Measurements from ENCODE around the gene LGALS9.
"Not testable (repeated sequence)": the region's sequence is repeated elsewhere in the genome, so short reads cannot be mapped to it uniquely, and the experiment has no call there.

LGALS9 gene

GRCh38 chr17:27647765-27648164, 16.8 kb downstream of the LGALS9 start:
- Histone ChIP-seq H4K8ac (ENCODE audit: low read depth, low read length) (no peak overlapping the region), H3K4me3 (ENCODE audit: low read length in 2 of 2) (no peak overlapping the region), H2BK12ac (ENCODE audit: low read length) (no peak overlapping the region), H2BK15ac (ENCODE audit: low read length) (no peak overlapping the region), H3K14ac (ENCODE audit: low read length) (no peak overlapping the region), H3K4me2 (ENCODE audit: insufficient read depth, low read length, poor library complexity, severe bottlenecking) (no peak overlapping the region), H3K23ac (ENCODE audit: low read depth, low read length, poor library complexity) (no peak overlapping the region), H3K27ac (replicated peaks; ENCODE audit: low read length) (no peak overlapping the region), H3K9ac (ENCODE audit: low read depth, low read length, poor library complexity) (no peak overlapping the region), H3K36me3 (replicated peaks in 1 of 2; ENCODE audit: control insufficient read depth in 2 of 2, insufficient read depth in 2 of 2, low read length in 2 of 2) (no peaks in the 10 kb centered on the region), H2BK120ac (ENCODE audit: low read depth, low read length) (no peak overlapping the region), H2AK5ac (ENCODE audit: low read depth, low read length) (no peak overlapping the region), H2AFZ (ENCODE audit: low read length) (no peak overlapping the region), H3K79me1 (ENCODE audit: low read depth, low read length) (no peaks in the 10 kb centered on the region), H3K4me1 (ENCODE audit: control insufficient read depth in 2 of 2, insufficient read depth in 1 of 2, low read depth in 1 of 2, low read length in 2 of 2) (peaks cover 0 to 4% of the 10 kb centered on the region in 2 donors), H2BK5ac (ENCODE audit: low read length) (no peak overlapping the region), H3K18ac (ENCODE audit: low read length) (no peak overlapping the region), H4K91ac (ENCODE audit: low read depth, low read length, poor library complexity) (no peak overlapping the region), H3K27me3 (ENCODE audit: control insufficient read depth in 3 of 3, insufficient read depth in 3 of 3, low read depth in 1 of 3, low read length in 3 of 3) (no peaks in the 10 kb centered on the region), H3K9me3 (replicated peaks in 1 of 2; ENCODE audit: control insufficient read depth in 2 of 2, insufficient read depth in 1 of 2, low read depth in 1 of 2, low read length in 2 of 2) (no peaks in the 10 kb centered on the region), H3K4ac (ENCODE audit: low read length) (no peak overlapping the region)
- DNase-seq (ENCODE audit: low spot score): no peak
- no CpG with 5 or more reads among the region's 9 CpGs for WGBS, 2 donors (ENCODE audit: extremely low coverage in 2 of 2, insufficient read length in 2 of 2, insufficient replicate concordance in 1 of 2)

GRCh38 chr17:27649111-27649571, 18.2 kb downstream of the LGALS9 start:
- not testable (repeated sequence) for H3K4me3 ChIP-seq (ENCODE audit: low read length in 2 of 2); DNase-seq (ENCODE audit: low spot score); H3K23ac ChIP-seq (ENCODE audit: low read depth, low read length, poor library complexity); H2BK12ac ChIP-seq (ENCODE audit: low read length); H3K9me3 ChIP-seq (replicated peaks in 1 of 2; ENCODE audit: control insufficient read depth in 2 of 2, insufficient read depth in 1 of 2, low read depth in 1 of 2, low read length in 2 of 2); H3K4ac ChIP-seq (ENCODE audit: low read length); H3K36me3 ChIP-seq (replicated peaks in 1 of 2; ENCODE audit: control insufficient read depth in 2 of 2, insufficient read depth in 2 of 2, low read length in 2 of 2); H3K4me1 ChIP-seq (ENCODE audit: control insufficient read depth in 2 of 2, insufficient read depth in 1 of 2, low read depth in 1 of 2, low read length in 2 of 2); H2BK5ac ChIP-seq (ENCODE audit: low read length); H3K79me1 ChIP-seq (ENCODE audit: low read depth, low read length); H3K9ac ChIP-seq (ENCODE audit: low read depth, low read length, poor library complexity); H2AFZ ChIP-seq (ENCODE audit: low read length); H3K27me3 ChIP-seq (ENCODE audit: control insufficient read depth in 3 of 3, insufficient read depth in 3 of 3, low read depth in 1 of 3, low read length in 3 of 3); H3K14ac ChIP-seq (ENCODE audit: low read length); H4K8ac ChIP-seq (ENCODE audit: low read depth, low read length); H4K91ac ChIP-seq (ENCODE audit: low read depth, low read length, poor library complexity); H3K27ac ChIP-seq (replicated peaks; ENCODE audit: low read length); H2AK5ac ChIP-seq (ENCODE audit: low read depth, low read length); H3K4me2 ChIP-seq (ENCODE audit: insufficient read depth, low read length, poor library complexity, severe bottlenecking); H2BK120ac ChIP-seq (ENCODE audit: low read depth, low read length); H2BK15ac ChIP-seq (ENCODE audit: low read length)
- H3K18ac ChIP-seq (ENCODE audit: low read length): peak overlapping the region; percentile 52
- no CpG with 5 or more reads among the region's 5 CpGs for WGBS, 2 donors (ENCODE audit: extremely low coverage in 2 of 2, insufficient read length in 2 of 2, insufficient replicate concordance in 1 of 2)

DNA sequence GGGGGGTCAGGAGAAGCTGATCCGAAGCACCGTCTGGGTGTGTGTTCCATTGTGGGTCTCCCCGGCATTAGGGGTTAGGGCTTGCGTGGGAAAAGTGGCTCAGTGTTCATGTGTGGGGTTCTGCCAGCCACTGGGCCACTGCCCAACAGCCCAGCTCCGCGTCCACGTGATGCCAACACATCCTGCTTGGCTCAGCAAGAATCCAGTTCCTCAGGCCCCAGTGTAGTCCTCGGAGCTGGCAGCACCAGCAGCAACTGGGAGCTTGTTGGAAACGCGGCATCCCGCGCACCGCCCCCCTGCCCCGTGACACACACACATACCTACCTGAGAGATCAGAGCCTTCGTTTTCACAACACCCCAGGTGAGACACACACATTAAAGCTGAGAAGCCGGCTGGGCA, 18.9 kb downstream of the LGALS9 start:
- no CpG with 5 or more reads among the region's 16 CpGs for WGBS, 2 donors (ENCODE audit: extremely low coverage in 2 of 2, insufficient read length in 2 of 2, insufficient replicate concordance in 1 of 2)
- H2BK15ac ChIP-seq (ENCODE audit: low read length): peak overlapping the region; percentile 6
- H3K36me3 ChIP-seq (replicated peaks in 1 of 2; ENCODE audit: control insufficient read depth in 2 of 2, insufficient read depth in 2 of 2, low read length in 2 of 2): no peaks in the 10 kb centered on the region
- H4K8ac ChIP-seq (ENCODE audit: low read depth, low read length): no peak overlapping the region
- no peak overlapping the region for H2BK5ac ChIP-seq (ENCODE audit: low read length)
- DNase-seq (ENCODE audit: low spot score): no peak
- H3K4me3 ChIP-seq (ENCODE audit: low read length in 2 of 2): no peak overlapping the region
- no peaks in the 10 kb centered on the region for H3K9me3 ChIP-seq (replicated peaks in 1 of 2; ENCODE audit: control insufficient read depth in 2 of 2, insufficient read depth in 1 of 2, low read depth in 1 of 2, low read length in 2 of 2)
- no peaks in the 10 kb centered on the region for H3K79me1 ChIP-seq (ENCODE audit: low read depth, low read length)
- H3K9ac ChIP-seq (ENCODE audit: low read depth, low read length, poor library complexity): no peak overlapping the region
- H4K91ac ChIP-seq (ENCODE audit: low read depth, low read length, poor library complexity): peak overlapping the region; percentile 72
- no peak overlapping the region for H3K18ac ChIP-seq (ENCODE audit: low read length)
- no peak overlapping the region for H3K4me2 ChIP-seq (ENCODE audit: insufficient read depth, low read length, poor library complexity, severe bottlenecking)
- no peak overlapping the region for H3K14ac ChIP-seq (ENCODE audit: low read length)
- H2BK12ac ChIP-seq (ENCODE audit: low read length): no peak overlapping the region
- no peak overlapping the region for H2AK5ac ChIP-seq (ENCODE audit: low read depth, low read length)
- H3K23ac ChIP-seq (ENCODE audit: low read depth, low read length, poor library complexity): no peak overlapping the region
- H2BK120ac ChIP-seq (ENCODE audit: low read depth, low read length): no peak overlapping the region
- peaks cover 0 to 4% of the 10 kb centered on the region in 2 donors for H3K4me1 ChIP-seq (ENCODE audit: control insufficient read depth in 2 of 2, insufficient read depth in 1 of 2, low read depth in 1 of 2, low read length in 2 of 2)
- H3K4ac ChIP-seq (ENCODE audit: low read length): no peak overlapping the region
- peaks cover 0 to 3% (median 0%) of the 10 kb centered on the region in 3 experiments for H3K27me3 ChIP-seq (ENCODE audit: control insufficient read depth in 3 of 3, insufficient read depth in 3 of 3, low read depth in 1 of 3, low read length in 3 of 3)
- no peak overlapping the region for H3K27ac ChIP-seq (replicated peaks; ENCODE audit: low read length)
- H2AFZ ChIP-seq (ENCODE audit: low read length): no peak overlapping the region

DNA sequence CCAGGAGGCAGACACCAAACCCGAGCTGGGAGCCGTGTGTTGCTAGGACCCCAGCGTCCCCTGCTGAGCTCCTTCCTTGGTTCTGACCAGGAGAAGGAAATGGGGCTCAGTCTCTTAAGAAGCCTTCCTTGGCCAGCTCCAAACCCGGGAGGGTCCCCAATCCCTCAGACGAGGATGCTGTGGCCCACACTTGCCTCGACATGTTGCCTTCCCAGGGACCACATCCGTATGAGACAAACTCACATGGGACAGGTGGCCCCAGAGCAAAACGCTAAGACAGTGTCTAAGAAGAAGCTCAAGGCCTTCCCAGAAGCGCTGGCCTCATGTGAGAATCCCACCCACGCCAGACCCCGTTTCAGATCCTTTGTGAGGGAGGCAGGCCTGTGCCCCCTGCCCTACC, 19.8 kb downstream of the LGALS9 start:
- Histone ChIP-seq H2BK120ac (ENCODE audit: low read depth, low read length) (no peak overlapping the region), H3K18ac (ENCODE audit: low read length) (peak overlapping the region; percentile 85), H3K4ac (ENCODE audit: low read length) (peak overlapping the region; percentile 26), H3K27me3 (ENCODE audit: control insufficient read depth in 3 of 3, insufficient read depth in 3 of 3, low read depth in 1 of 3, low read length in 3 of 3) (peaks cover 0 to 3% (median 0%) of the 10 kb centered on the region in 3 experiments), H4K8ac (ENCODE audit: low read depth, low read length) (no peak overlapping the region), H3K27ac (replicated peaks; ENCODE audit: low read length) (no peak overlapping the region), H3K14ac (ENCODE audit: low read length) (peak overlapping the region; percentile 71), H3K36me3 (replicated peaks in 1 of 2; ENCODE audit: control insufficient read depth in 2 of 2, insufficient read depth in 2 of 2, low read length in 2 of 2) (no peaks in the 10 kb centered on the region), H3K9me3 (replicated peaks in 1 of 2; ENCODE audit: control insufficient read depth in 2 of 2, insufficient read depth in 1 of 2, low read depth in 1 of 2, low read length in 2 of 2) (no peaks in the 10 kb centered on the region), H3K79me1 (ENCODE audit: low read depth, low read length) (no peaks in the 10 kb centered on the region), H2BK5ac (ENCODE audit: low read length) (no peak overlapping the region), H2BK15ac (ENCODE audit: low read length) (peak overlapping the region; percentile 97), H3K4me1 (ENCODE audit: control insufficient read depth in 2 of 2, insufficient read depth in 1 of 2, low read depth in 1 of 2, low read length in 2 of 2) (peaks cover 0 to 4% of the 10 kb centered on the region in 2 donors), H3K4me2 (ENCODE audit: insufficient read depth, low read length, poor library complexity, severe bottlenecking) (no peak overlapping the region), H4K91ac (ENCODE audit: low read depth, low read length, poor library complexity) (no peak overlapping the region), H2AFZ (ENCODE audit: low read length) (peak overlapping the region; percentile 71), H3K4me3 (ENCODE audit: low read length in 2 of 2) (peak overlapping the region in 1 of 2 donors; percentile 36), H3K9ac (ENCODE audit: low read depth, low read length, poor library complexity) (peak overlapping the region; percentile 12), H3K23ac (ENCODE audit: low read depth, low read length, poor library complexity) (no peak overlapping the region), H2AK5ac (ENCODE audit: low read depth, low read length) (peak overlapping the region; percentile 94), H2BK12ac (ENCODE audit: low read length) (no peak overlapping the region)
- no peak for DNase-seq (ENCODE audit: low spot score)
- no CpG with 5 or more reads among the region's 11 CpGs for WGBS, 2 donors (ENCODE audit: extremely low coverage in 2 of 2, insufficient read length in 2 of 2, insufficient replicate concordance in 1 of 2)
